HEK293 (cell line): ENCODE data around the gene IMMT.

ENCODE experiments used
- CTCF ChIA-PET: fragments of 350-600 bp; formaldehyde crosslinking; extraction: SDS; loops from one replicate; lab custom pipeline; 2021; ENCODE audit warnings: antibody characterized with exemption; lab: Yijun Ruan, JAX
- POLR2A ChIA-PET: fragments of 300-600 bp; formaldehyde crosslinking; extraction: SDS; loops from one replicate; lab custom pipeline; 2020; ENCODE audit warnings: antibody characterized with exemption, inconsistent platforms; lab: Yijun Ruan, JAX
- H3K27ac ChIP-seq: fragments of 200-500 bp; sonication (Bioruptor generic); 2 replicates; pipeline ENCODE4 v1.5.1; 2014; ENCODE audit warnings: low read depth, low read length, control low read depth, inconsistent platforms; ENCODE audit errors: extremely low read depth
- H3K36me3 ChIP-seq, 2 experiments: fragments of 200-500 bp in 1 of 2; sonication (Bioruptor generic) in 1 of 2; 1 replicate in 1 of 2; 2 replicates in 1 of 2; pipeline ENCODE4 v1.5.1; 2014 to 2017; ENCODE audit warnings: inconsistent platforms in 2 of 2, low read length in 2 of 2; ENCODE audit not compliant: control insufficient read depth in 2 of 2, insufficient read depth in 1 of 2
- H3K4me1 ChIP-seq: fragments of 200-500 bp; sonication (Bioruptor generic); 2 replicates; pipeline ENCODE4 v1.5.1; 2014; ENCODE audit warnings: mild to moderate bottlenecking, low read length, inconsistent platforms; ENCODE audit not compliant: control insufficient read depth, insufficient read depth
- H3K4me3 ChIP-seq: 2 replicates; pipeline ENCODE4 v1.5.1; 2011; ENCODE audit warnings: low read depth, mild to moderate bottlenecking, control low read depth, low read length, moderate library complexity
- H3K9me3 ChIP-seq: fragments of 200-500 bp; sonication (Bioruptor generic); 2 replicates; pipeline ENCODE4 v1.5.1; 2014; ENCODE audit warnings: low read depth, low read length, inconsistent platforms; ENCODE audit not compliant: control insufficient read depth, insufficient read depth
- BCL11A ChIP-seq: fragments of 450-650 bp; formaldehyde crosslinking; IDR thresholded peaks from 2 replicates; pipeline ENCODE4 v1.5.1; 2016; ENCODE audit warnings: low read depth, missing biosample characterization, missing genetic modification characterization
- BCL11B ChIP-seq: fragments of 450-650 bp; formaldehyde crosslinking; IDR thresholded peaks from 2 replicates; pipeline ENCODE4 v1.5.1; 2016; ENCODE audit warnings: low read depth, missing biosample characterization, missing genetic modification characterization
- IKZF3 ChIP-seq: fragments of 450-650 bp; IDR thresholded peaks from 2 replicates; pipeline ENCODE4 v1.5.0; 2018; ENCODE audit warnings: missing biosample characterization, mild to moderate bottlenecking, missing genetic modification characterization, moderate library complexity
- KLF10 ChIP-seq: fragments of 450-650 bp; IDR thresholded peaks from 2 replicates; pipeline ENCODE4 v1.5.1; 2018; ENCODE audit warnings: missing biosample characterization, mild to moderate bottlenecking, missing genetic modification characterization
- RBAK ChIP-seq: fragments of 450-650 bp; formaldehyde crosslinking; IDR thresholded peaks from 2 replicates; pipeline ENCODE4 v1.5.1; 2016; ENCODE audit warnings: missing biosample characterization, missing genetic modification characterization
- SCRT1 ChIP-seq: fragments of 450-650 bp; formaldehyde crosslinking; IDR thresholded peaks from 2 replicates; pipeline ENCODE4 v1.5.1; 2016; ENCODE audit warnings: missing biosample characterization, missing genetic modification characterization, borderline replicate concordance
- SCRT2 ChIP-seq: fragments of 450-650 bp; formaldehyde crosslinking; IDR thresholded peaks from 2 replicates; pipeline ENCODE4 v1.5.1; 2016; ENCODE audit warnings: missing biosample characterization, missing genetic modification characterization
- ZBTB17 ChIP-seq: fragments of 450-650 bp; formaldehyde crosslinking; IDR thresholded peaks from 2 replicates; pipeline ENCODE4 v1.5.1; 2016; ENCODE audit warnings: missing biosample characterization, missing genetic modification characterization
- ZFP3 ChIP-seq: fragments of 450-650 bp; formaldehyde crosslinking; IDR thresholded peaks from 2 replicates; pipeline ENCODE4 v1.5.1; 2016; ENCODE audit warnings: low read depth, missing biosample characterization, missing genetic modification characterization
- ZNF138 ChIP-seq: fragments of 450-650 bp; formaldehyde crosslinking; IDR thresholded peaks from 2 replicates; pipeline ENCODE4 v1.5.1; 2016; ENCODE audit warnings: missing biosample characterization, missing genetic modification characterization, borderline replicate concordance
- ZNF155 ChIP-seq: fragments of 450-650 bp; formaldehyde crosslinking; IDR thresholded peaks from 2 replicates; pipeline ENCODE4 v1.5.1; 2016; ENCODE audit warnings: missing biosample characterization, missing genetic modification characterization
- ZNF2 ChIP-seq: fragments of 450-650 bp; formaldehyde crosslinking; IDR thresholded peaks from 2 replicates; pipeline ENCODE4 v1.5.1; 2016; ENCODE audit warnings: missing biosample characterization, missing genetic modification characterization
- ZNF221 ChIP-seq: fragments of 450-650 bp; formaldehyde crosslinking; IDR thresholded peaks from 2 replicates; pipeline ENCODE4 v1.5.1; 2017; ENCODE audit warnings: missing biosample characterization, missing genetic modification characterization, borderline replicate concordance
- ZNF223 ChIP-seq: fragments of 450-650 bp; formaldehyde crosslinking; IDR thresholded peaks from 2 replicates; pipeline ENCODE4 v1.5.1; 2016; ENCODE audit warnings: missing biosample characterization, missing genetic modification characterization
- ZNF274 ChIP-seq, 2 experiments: fragments of 200-500 bp in 1 of 2; fragments of 450-650 bp in 1 of 2; sonication (Bioruptor generic) in 1 of 2; formaldehyde crosslinking in 1 of 2; IDR thresholded peaks; 2 replicates each; pipeline versions ENCODE4 v1.5.1 to v1.6.1; 2014 to 2016; ENCODE audit warnings: borderline replicate concordance in 1 of 2, inconsistent platforms in 1 of 2, low read length in 1 of 2, missing biosample characterization in 1 of 2, missing genetic modification characterization in 1 of 2
- ZNF350 ChIP-seq: fragments of 450-650 bp; formaldehyde crosslinking; IDR thresholded peaks from 2 replicates; pipeline ENCODE4 v1.5.0; 2017; ENCODE audit warnings: missing biosample characterization, mild to moderate bottlenecking, missing genetic modification characterization
- ZNF394 ChIP-seq: fragments of 450-650 bp; formaldehyde crosslinking; IDR thresholded peaks from 2 replicates; pipeline ENCODE4 v1.5.1; 2016; ENCODE audit warnings: missing biosample characterization, missing genetic modification characterization, mild to moderate bottlenecking, moderate library complexity, borderline replicate concordance
- ZNF626 ChIP-seq: fragments of 450-650 bp; sonication (Bioruptor Pico); formaldehyde crosslinking; IDR thresholded peaks from 2 replicates; pipeline ENCODE4 v1.5.1; 2018; ENCODE audit warnings: missing biosample characterization, missing genetic modification characterization, inconsistent platforms
- ZNF664 ChIP-seq: fragments of 450-650 bp; formaldehyde crosslinking; IDR thresholded peaks from 2 replicates; pipeline ENCODE4 v1.5.1; 2016; ENCODE audit warnings: missing biosample characterization, missing genetic modification characterization
- TF ChIP-seq, protein P1 (sequence below): fragments of 450-650 bp; formaldehyde crosslinking; IDR thresholded peaks from 2 replicates; pipeline ENCODE4 v1.5.1; 2016; ENCODE audit warnings: missing biosample characterization, missing genetic modification characterization
- TF ChIP-seq, protein P2 (sequence below): fragments of 450-650 bp; IDR thresholded peaks from 2 replicates; pipeline ENCODE4 v1.5.1; 2018; ENCODE audit warnings: missing biosample characterization, missing genetic modification characterization
- TF ChIP-seq, protein P3 (sequence below): fragments of 450-650 bp; formaldehyde crosslinking; IDR thresholded peaks from 2 replicates; pipeline ENCODE4 v1.5.1; 2017; ENCODE audit warnings: missing biosample characterization, missing genetic modification characterization
- TF ChIP-seq, protein P4 (sequence below): fragments of 450-650 bp; formaldehyde crosslinking; IDR thresholded peaks from 2 replicates; pipeline ENCODE4; 2016; ENCODE audit warnings: missing biosample characterization, missing genetic modification characterization
- TF ChIP-seq, protein P5 (sequence below): fragments of 450-650 bp; formaldehyde crosslinking; IDR thresholded peaks from 2 replicates; pipeline ENCODE4 v1.5.1; 2017; ENCODE audit warnings: missing biosample characterization, mild to moderate bottlenecking, missing genetic modification characterization, moderate library complexity

The IMMT gene

DNA sequence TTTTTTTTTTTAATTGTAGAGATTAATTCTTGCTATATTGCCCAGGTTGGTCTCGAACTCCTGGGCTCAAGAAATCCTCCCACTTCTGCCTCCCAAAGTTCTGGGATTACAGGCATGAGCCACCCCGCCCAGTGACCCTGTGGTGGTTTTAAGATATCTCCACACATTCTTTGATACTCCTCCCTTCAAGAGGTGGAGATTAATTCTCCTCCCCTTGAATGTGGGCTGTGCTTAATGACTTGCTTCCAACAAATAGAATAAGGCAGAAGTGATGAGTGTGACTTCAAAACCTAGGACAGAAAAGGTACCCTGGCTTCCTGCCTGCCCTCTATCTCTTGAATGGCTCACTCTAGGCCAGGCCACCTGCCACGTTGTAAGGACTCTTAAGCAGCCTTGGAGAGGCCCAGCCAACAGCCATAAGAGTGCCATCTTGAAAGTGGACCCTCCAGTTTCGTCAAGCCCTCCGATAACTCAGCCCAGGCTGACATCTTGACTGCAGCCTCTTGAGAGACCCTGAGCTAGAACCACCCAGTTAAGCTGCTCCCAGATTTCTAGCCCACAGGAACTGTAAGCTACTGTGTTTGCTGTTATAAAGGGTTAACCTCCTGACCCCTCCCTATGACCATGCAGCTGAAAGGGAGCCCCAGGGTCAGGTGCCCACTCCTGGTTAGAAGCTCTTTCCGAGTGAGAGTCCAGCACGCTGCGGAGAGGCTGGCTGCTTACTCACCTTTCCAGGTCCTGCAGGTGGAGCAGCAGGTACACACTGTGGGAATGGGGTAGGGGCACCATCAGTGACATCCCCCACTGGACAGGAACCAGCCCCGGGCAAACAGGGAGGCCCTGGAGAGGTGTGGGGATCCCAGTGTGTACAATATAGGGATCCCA, 31.6 kb upstream of the IMMT start (continued):
- TF ChIP-seq, protein P1, sequence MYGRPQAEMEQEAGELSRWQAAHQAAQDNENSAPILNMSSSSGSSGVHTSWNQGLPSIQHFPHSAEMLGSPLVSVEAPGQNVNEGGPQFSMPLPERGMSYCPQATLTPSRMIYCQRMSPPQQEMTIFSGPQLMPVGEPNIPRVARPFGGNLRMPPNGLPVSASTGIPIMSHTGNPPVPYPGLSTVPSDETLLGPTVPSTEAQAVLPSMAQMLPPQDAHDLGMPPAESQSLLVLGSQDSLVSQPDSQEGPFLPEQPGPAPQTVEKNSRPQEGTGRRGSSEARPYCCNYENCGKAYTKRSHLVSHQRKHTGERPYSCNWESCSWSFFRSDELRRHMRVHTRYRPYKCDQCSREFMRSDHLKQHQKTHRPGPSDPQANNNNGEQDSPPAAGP (tag by site-specific recombination), result no peak

DNA sequence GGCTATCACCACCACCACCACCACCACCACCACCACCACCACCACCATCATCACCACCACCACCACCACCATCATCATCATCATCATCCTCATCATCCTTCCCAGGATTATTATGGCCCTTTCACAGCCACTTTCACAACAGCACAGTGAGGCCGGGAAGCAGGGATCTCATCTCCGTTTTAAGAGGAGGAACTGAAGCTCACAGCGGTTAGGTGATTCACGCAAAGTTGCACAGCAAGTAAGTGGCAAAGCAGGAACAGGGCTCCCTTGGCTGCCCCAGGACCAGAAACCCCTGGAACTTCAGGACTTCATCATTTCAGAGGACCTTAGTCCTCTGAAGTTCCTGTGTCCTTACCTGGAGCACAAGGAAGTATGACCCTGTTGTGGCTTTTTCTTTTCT, 30.8 kb upstream of the IMMT start:
- Histone ChIP-seq H3K4me3 (no peak overlapping the region), H3K27ac (no peak overlapping the region), H3K9me3 (no peaks in the 10 kb centered on the region), H3K4me1 (no peaks in the 10 kb centered on the region), H3K36me3 (no peaks in the 10 kb centered on the region)
- ChIA-PET POLR2A (no interaction called here), CTCF (interaction anchor here (0.6 to 1.2 kb wide), 3 partner anchors 22 to 498 kb away, joined by 3 to 4 read pairs (median 4); no protein-coding TSS in a partner anchor)
- no peak for TF ChIP-seq ZNF2 (tag by site-specific recombination)
- no peak for TF ChIP-seq KLF10
- TF ChIP-seq, protein P2, sequence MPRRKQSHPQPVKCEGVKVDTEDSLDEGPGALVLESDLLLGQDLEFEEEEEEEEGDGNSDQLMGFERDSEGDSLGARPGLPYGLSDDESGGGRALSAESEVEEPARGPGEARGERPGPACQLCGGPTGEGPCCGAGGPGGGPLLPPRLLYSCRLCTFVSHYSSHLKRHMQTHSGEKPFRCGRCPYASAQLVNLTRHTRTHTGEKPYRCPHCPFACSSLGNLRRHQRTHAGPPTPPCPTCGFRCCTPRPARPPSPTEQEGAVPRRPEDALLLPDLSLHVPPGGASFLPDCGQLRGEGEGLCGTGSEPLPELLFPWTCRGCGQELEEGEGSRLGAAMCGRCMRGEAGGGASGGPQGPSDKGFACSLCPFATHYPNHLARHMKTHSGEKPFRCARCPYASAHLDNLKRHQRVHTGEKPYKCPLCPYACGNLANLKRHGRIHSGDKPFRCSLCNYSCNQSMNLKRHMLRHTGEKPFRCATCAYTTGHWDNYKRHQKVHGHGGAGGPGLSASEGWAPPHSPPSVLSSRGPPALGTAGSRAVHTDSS (tag by site-specific recombination), result peak; percentile 31; the same call in 1 of the 2 replicates
- no peak for TF ChIP-seq ZNF394 (tag by site-specific recombination)

DNA sequence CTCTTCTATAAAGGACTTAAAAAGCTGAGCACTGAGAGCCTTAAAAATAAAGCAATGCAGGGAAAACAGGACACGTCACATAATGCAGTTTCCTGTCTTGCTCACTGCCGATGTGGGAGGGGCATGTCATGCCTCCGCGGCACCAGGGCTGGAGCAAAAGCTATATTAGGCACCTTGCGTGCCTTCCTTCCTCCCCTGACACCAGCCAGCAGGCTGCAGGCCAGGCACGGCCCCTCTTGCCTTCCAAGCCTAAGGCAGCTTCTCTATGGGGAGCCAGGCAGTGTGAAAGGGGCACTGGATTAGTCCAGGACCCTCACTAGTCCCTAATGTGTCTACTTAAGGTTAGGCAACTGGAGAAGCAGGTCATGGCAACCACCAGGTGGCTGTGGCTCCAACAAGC, 30.3 kb upstream of the IMMT start:
- no peak overlapping the region for H3K27ac ChIP-seq
- no peaks in the 10 kb centered on the region for H3K36me3 ChIP-seq
- no peaks in the 10 kb centered on the region for H3K4me1 ChIP-seq
- H3K9me3 ChIP-seq, result no peaks in the 10 kb centered on the region
- POLR2A ChIA-PET, result no interaction called here
- CTCF ChIA-PET, result interaction anchor here (0.6 to 1.2 kb wide), 2 partner anchors 215 to 497 kb away, joined by 3 read pairs; no protein-coding TSS in a partner anchor
- H3K4me3 ChIP-seq, result no peak overlapping the region
- TF ChIP-seq ZNF626 (no peak), ZNF664 (tag by site-specific recombination) (no peak), ZNF221 (tag by site-specific recombination) (no peak), BCL11A (tag by site-specific recombination) (no peak), ZBTB17 (tag by site-specific recombination) (no peak), ZNF138 (tag by site-specific recombination) (no peak), ZNF274 (IDR thresholded peaks at IDR 0.05; ENCODE audit: low read length) (no peak), ZNF274 (tag by site-specific recombination; IDR thresholded peaks at IDR 0.05; ENCODE audit: borderline replicate concordance) (no peak), RBAK (tag by site-specific recombination) (no peak), ZNF350 (tag by site-specific recombination) (no peak), SCRT1 (tag by site-specific recombination) (no peak), SCRT2 (tag by site-specific recombination) (no peak), BCL11B (tag by site-specific recombination) (no peak), ZNF223 (tag by site-specific recombination) (no peak), IKZF3 (tag by site-specific recombination) (no peak), ZNF155 (tag by site-specific recombination) (no peak), ZFP3 (tag by site-specific recombination) (no peak)
- TF ChIP-seq, protein P3, sequence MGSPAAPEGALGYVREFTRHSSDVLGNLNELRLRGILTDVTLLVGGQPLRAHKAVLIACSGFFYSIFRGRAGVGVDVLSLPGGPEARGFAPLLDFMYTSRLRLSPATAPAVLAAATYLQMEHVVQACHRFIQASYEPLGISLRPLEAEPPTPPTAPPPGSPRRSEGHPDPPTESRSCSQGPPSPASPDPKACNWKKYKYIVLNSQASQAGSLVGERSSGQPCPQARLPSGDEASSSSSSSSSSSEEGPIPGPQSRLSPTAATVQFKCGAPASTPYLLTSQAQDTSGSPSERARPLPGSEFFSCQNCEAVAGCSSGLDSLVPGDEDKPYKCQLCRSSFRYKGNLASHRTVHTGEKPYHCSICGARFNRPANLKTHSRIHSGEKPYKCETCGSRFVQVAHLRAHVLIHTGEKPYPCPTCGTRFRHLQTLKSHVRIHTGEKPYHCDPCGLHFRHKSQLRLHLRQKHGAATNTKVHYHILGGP (tag by site-specific recombination), result no peak
- TF ChIP-seq, protein P4, sequence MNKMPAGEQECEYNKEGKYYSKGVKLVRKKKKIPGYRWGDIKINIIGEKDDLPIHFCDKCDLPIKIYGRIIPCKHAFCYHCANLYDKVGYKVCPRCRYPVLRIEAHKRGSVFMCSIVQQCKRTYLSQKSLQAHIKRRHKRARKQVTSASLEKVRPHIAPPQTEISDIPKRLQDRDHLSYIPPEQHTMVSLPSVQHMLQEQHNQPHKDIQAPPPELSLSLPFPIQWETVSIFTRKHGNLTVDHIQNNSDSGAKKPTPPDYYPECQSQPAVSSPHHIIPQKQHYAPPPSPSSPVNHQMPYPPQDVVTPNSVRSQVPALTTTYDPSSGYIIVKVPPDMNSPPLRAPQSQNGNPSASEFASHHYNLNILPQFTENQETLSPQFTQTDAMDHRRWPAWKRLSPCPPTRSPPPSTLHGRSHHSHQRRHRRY, result no peak
- TF ChIP-seq, protein P5, sequence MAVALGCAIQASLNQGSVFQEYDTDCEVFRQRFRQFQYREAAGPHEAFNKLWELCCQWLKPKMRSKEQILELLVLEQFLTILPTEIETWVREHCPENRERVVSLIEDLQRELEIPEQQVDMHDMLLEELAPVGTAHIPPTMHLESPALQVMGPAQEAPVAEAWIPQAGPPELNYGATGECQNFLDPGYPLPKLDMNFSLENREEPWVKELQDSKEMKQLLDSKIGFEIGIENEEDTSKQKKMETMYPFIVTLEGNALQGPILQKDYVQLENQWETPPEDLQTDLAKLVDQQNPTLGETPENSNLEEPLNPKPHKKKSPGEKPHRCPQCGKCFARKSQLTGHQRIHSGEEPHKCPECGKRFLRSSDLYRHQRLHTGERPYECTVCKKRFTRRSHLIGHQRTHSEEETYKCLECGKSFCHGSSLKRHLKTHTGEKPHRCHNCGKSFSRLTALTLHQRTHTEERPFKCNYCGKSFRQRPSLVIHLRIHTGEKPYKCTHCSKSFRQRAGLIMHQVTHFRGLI (tag by site-specific recombination), result no peak
